Ovary (tissue), 9 donors: ENCODE results near the gene TST. TPM values are rescaled to one million over a fixed set of nuclear protein-coding genes. Genes with fewer than 3 reads are reported as not detected.

ENCODE experiments used
- DNase-seq, 5 donors: peaks; one replicate each; pipeline ENCODE4 v3.0.0-alpha.2; 2019 to 2020
- H3K27ac ChIP-seq, 2 donors: fragments of 200-600 bp; one replicate each; pipeline versions ENCODE4 v1.5.1 to v1.8.0; 2019 to 2022
- H3K27me3 ChIP-seq: fragments of 200-600 bp; one replicate; pipeline ENCODE4 v1.8.0; 2022
- H3K36me3 ChIP-seq: fragments of 200-600 bp; sonication (generic); one replicate; pipeline ENCODE4 v1.5.1; 2019
- H3K4me1 ChIP-seq: one replicate; pipeline ENCODE4 v1.8.1; 2013; ENCODE audit warnings: mild to moderate bottlenecking, moderate library complexity; ENCODE audit not compliant: insufficient read depth
- H3K4me3 ChIP-seq: fragments of 200-600 bp; sonication (generic); one replicate; pipeline ENCODE4 v1.5.1; 2017
- H3K9me3 ChIP-seq, 2 donors: fragments of 200-600 bp in 1 of 2; sonication (generic) in 1 of 2; one replicate each; pipeline versions ENCODE4 v1.5.1 to v1.8.1; 2013 to 2019; ENCODE audit warnings: mild to moderate bottlenecking in 1 of 2, moderate library complexity in 1 of 2
- CTCF ChIP-seq, 3 donors: fragments of 450-650 bp in 2 of 3; fragments of 200-600 bp in 1 of 3; IDR thresholded peaks; one replicate each; pipeline versions ENCODE4 v1.5.1 to v1.8.0; 2016 to 2022; ENCODE audit warnings: antibody characterized with exemption in 3 of 3, mild to moderate bottlenecking in 1 of 3
- EP300 ChIP-seq: sonication (generic); formaldehyde crosslinking; IDR thresholded peaks from one replicate; pipeline ENCODE4 v1.6.1; 2017; ENCODE audit warnings: antibody characterized with exemption
- POLR2A ChIP-seq: fragments of 450-650 bp; IDR thresholded peaks from one replicate; pipeline ENCODE4 v1.6.1; 2017; ENCODE audit warnings: antibody characterized with exemption, mild to moderate bottlenecking, moderate library complexity
- WGBS, 3 donors: extraction: QIAGEN DNeasy Blood & Tissue Kit in 1 of 3; methylation state at CpG; one replicate each; pipeline versions ENCODE4 v1.1.5 to v1.1.7; 2013 to 2017; 5-methylcytosine and 5-hydroxymethylcytosine counted together
- intact Hi-C, 4 donors: fragments of 100-400 bp; cut with DNase I; formaldehyde crosslinking; loops; one replicate each; pipeline versions ENCODE4 v1.11.0 to v1.15.1; 2022 to 2023
- polyA plus RNA-seq, 2 donors: library from polyadenylated mRNA; stranded (reverse); fragments of 200-250 nt in 1 of 2; fragments of 350-450 nt in 1 of 2; fragmentation: Illumina TruSeq in 1 of 2; extraction: RNeasy Lipid Tissue Mini Kit (QIAGEN cat#74804) in 1 of 2; gene quantifications; one replicate each; pipeline ENCODE4 v1.2.3, GENCODE V29; 2013 to 2014
- total RNA-seq, 7 donors: library from RNA; depleted of rRNA in 2 of 7; stranded (reverse); fragments of >200 nt in 2 of 7; fragmentation: NEBNext Ultra II Directional in 3 of 7; extraction: Animal tissue kit (Norgen Biotek cat#: 25700) in 3 of 7; gene quantifications; one replicate each; pipeline versions ENCODE4 v1.1.0 to v1.2.4, GENCODE V29; 2016 to 2023
- donor health status: DM: no; HTN: no; CAD: no; lungs with moderate emphysema.
- donor health status: DM: no; HTN: no; CAD: no.
- donor health status: Bipolar disorder and iron deficiency.
- donor health status: DM: yes; HTN: yes; CAD: no.
- donor health status: DM: no; HTN: no; CAD: no.
- donor health status: DM: yes; HTN: yes; CAD: no.

Gene TST
- total and polyA plus RNA-seq, 9 donors: 6.4 to 59.9 (median 42.4) TPM

- intact Hi-C loops: no loop called here
- Histone ChIP-seq H3K27ac (no peak overlapping the region), H3K27me3 (no peaks in the 10 kb centered on the region), H3K4me1 (no peaks in the 10 kb centered on the region), H3K4me3 (no peak overlapping the region), H3K36me3 (no peaks in the 10 kb centered on the region), H3K9me3 (no peaks in the 10 kb centered on the region)
- TF ChIP-seq EP300 (no peak), POLR2A (no peak), CTCF (IDR thresholded peaks at IDR 0.05) (no peak)
- 32 to 51% (median 40%) methylated on average over 2 of the region's 2 CpGs for WGBS, 3 donors
- no peak for DNase-seq
Measured at GRCh38 chr22:37007651-37008050, 11.6 kb downstream of the TST start.

GRCh38 chr22:37002633-37003032, 16.6 kb downstream of the TST start:
- Histone ChIP-seq H3K27ac (no peak overlapping the region), H3K4me3 (no peak overlapping the region), H3K4me1 (no peaks in the 10 kb centered on the region), H3K27me3 (no peaks in the 10 kb centered on the region), H3K9me3 (no peaks in the 10 kb centered on the region), H3K36me3 (no peaks in the 10 kb centered on the region)
- TF ChIP-seq CTCF (IDR thresholded peaks at IDR 0.05): no peak
- no peak for TF ChIP-seq POLR2A
- WGBS, 3 donors: 51 to 60% (median 55%) methylated on average over 7 of the region's 7 CpGs
- intact Hi-C loops: no loop called here
- no peak for DNase-seq

GRCh38 chr22:37001826-37002225, 17.4 kb downstream of the TST start:
- DNase-seq: no peak
- 81 to 88% (median 85%) methylated on average over 5 to 12 of the region's 12 CpGs for WGBS, 3 donors
- Histone ChIP-seq H3K4me3 (no peak overlapping the region), H3K9me3 (no peaks in the 10 kb centered on the region), H3K36me3 (no peaks in the 10 kb centered on the region), H3K4me1 (no peaks in the 10 kb centered on the region), H3K27ac (no peak overlapping the region), H3K27me3 (no peaks in the 10 kb centered on the region)
- no peak for TF ChIP-seq EP300
- TF ChIP-seq POLR2A: no peak
- TF ChIP-seq CTCF (IDR thresholded peaks at IDR 0.05): no peak
- intact Hi-C loops: no loop called here

GRCh38 chr22:37000676-37001534, 18.3 kb downstream of the TST start:
- WGBS, 3 donors: 68 to 79% (median 77%) methylated on average over 11 of the region's 11 CpGs
- Histone ChIP-seq H3K4me3 (no peak overlapping the region), H3K36me3 (no peaks in the 10 kb centered on the region), H3K27ac (no peak overlapping the region), H3K9me3 (no peaks in the 10 kb centered on the region), H3K4me1 (no peaks in the 10 kb centered on the region), H3K27me3 (no peaks in the 10 kb centered on the region)
- TF ChIP-seq CTCF (IDR thresholded peaks at IDR 0.05) (no peak), POLR2A (no peak), EP300 (no peak)
- DNase-seq: no peak
- intact Hi-C loops: no loop called here
